GM18867 (cell line): ENCODE data around the gene DGCR2.
"Not testable (repeated sequence)": the region's sequence is repeated elsewhere in the genome, so short reads cannot be mapped to it uniquely, and the experiment has no call there.

Source experiments
- ATAC-seq: cut with Tn5 transposase; IDR thresholded peaks from one replicate; pipeline ENCODE4 v1.9.1; 2021; ENCODE audit warnings: mild to moderate bottlenecking, moderate library complexity; ENCODE audit not compliant: unreplicated experiment

Gene DGCR2

GRCh38 chr22:19122143-19122751, at the start of gene DGCR2:
Gene DGCR2, minus strand, starts transcription at chr22:19122412. Its CDS starts 206 bp downstream, at chr22:19122206.
- ATAC-seq: peak; percentile 74

- no peak for ATAC-seq
Measured at GRCh38 chr22:19169947-19170318, 47.7 kb upstream of the DGCR2 start.

GRCh38 chr22:19169002-19169946, 47.1 kb upstream of the DGCR2 start:
- no peak for ATAC-seq

GRCh38 chr22:19168088-19168890, 46.1 kb upstream of the DGCR2 start:
- no peak for ATAC-seq

- no peak for ATAC-seq
Measured at GRCh38 chr22:19167106-19167869, 45.1 kb upstream of the DGCR2 start.

- ATAC-seq: no peak
Measured at GRCh38 chr22:19166421-19166820, 44.2 kb upstream of the DGCR2 start.

GRCh38 chr22:19164425-19164824, 42.2 kb upstream of the DGCR2 start:
- ATAC-seq: no peak

- not testable (repeated sequence) for ATAC-seq
Measured at GRCh38 chr22:19158649-19159048, 36.4 kb upstream of the DGCR2 start.

- not testable (repeated sequence) for ATAC-seq
Measured at GRCh38 chr22:19156109-19156508, 33.9 kb upstream of the DGCR2 start.

- no peak for ATAC-seq
Measured at GRCh38 chr22:19152942-19153883, 31.0 kb upstream of the DGCR2 start.

- ATAC-seq: no peak
Measured at GRCh38 chr22:19151329-19152191, 29.3 kb upstream of the DGCR2 start.

GRCh38 chr22:19150482-19151328, 28.5 kb upstream of the DGCR2 start:
- ATAC-seq: no peak

GRCh38 chr22:19149991-19150390, 27.8 kb upstream of the DGCR2 start, which contains the start of gene GSC2:
Gene GSC2, minus strand, starts transcription at chr22:19150292. Its CDS starts 9 bp downstream, at chr22:19150283.
- ATAC-seq: no peak

GRCh38 chr22:19149047-19149883, 27.1 kb upstream of the DGCR2 start:
- no peak for ATAC-seq

GRCh38 chr22:19148417-19149046, 26.3 kb upstream of the DGCR2 start:
- ATAC-seq: no peak

GRCh38 chr22:19147195-19147780, 25.1 kb upstream of the DGCR2 start:
- ATAC-seq: no peak
